SK-N-SH treated with all-trans-retinoic acid at 6 μM for 48 hours (cell line): Measurements from ENCODE around the gene ABCA13.

Source experiments
- BACH2 ChIP-seq: fragments of 250-450 bp; sonication (Bioruptor Pico); IDR thresholded peaks from 2 replicates; pipeline ENCODE4 v1.9.0; 2021; ENCODE audit warnings: mild to moderate bottlenecking, borderline replicate concordance
- PPARA ChIP-seq: fragments of 250-450 bp; sonication (Bioruptor Pico); IDR thresholded peaks from 2 replicates; pipeline ENCODE4 v1.5.0; 2020; ENCODE audit warnings: mild to moderate bottlenecking, borderline replicate concordance
- RARB ChIP-seq: fragments of 250-450 bp; sonication (Bioruptor Pico); IDR thresholded peaks from 2 replicates; pipeline ENCODE4 v1.8.0; 2021; ENCODE audit warnings: mild to moderate bottlenecking, moderate library complexity
- TCF4 ChIP-seq: fragments of 250-450 bp; sonication (Bioruptor Pico); IDR thresholded peaks from 2 replicates; pipeline ENCODE4 v1.8.0; 2021; ENCODE audit warnings: mild to moderate bottlenecking, moderate library complexity, borderline replicate concordance
- TOX ChIP-seq: fragments of 250-450 bp; sonication (Bioruptor Pico); IDR thresholded peaks from 2 replicates; pipeline ENCODE4 v1.8.0; 2021; ENCODE audit warnings: mild to moderate bottlenecking, moderate library complexity, borderline replicate concordance
- ZFP30 ChIP-seq: fragments of 450-650 bp; formaldehyde crosslinking; IDR thresholded peaks from 2 replicates; pipeline ENCODE4 v1.5.0; 2022; ENCODE audit warnings: mild to moderate bottlenecking, moderate library complexity
- ZNF565 ChIP-seq: fragments of 450-650 bp; formaldehyde crosslinking; conservative IDR thresholded peaks from 2 replicates; pipeline ENCODE4 v1.5.0; 2020; ENCODE audit warnings: low read depth, mild to moderate bottlenecking, moderate library complexity
- TF ChIP-seq, protein P1 (sequence below): fragments of 250-450 bp; sonication (Bioruptor Pico); IDR thresholded peaks from 2 replicates; pipeline ENCODE4 v1.8.0; 2020; ENCODE audit warnings: mild to moderate bottlenecking, moderate library complexity, borderline replicate concordance

GRCh38 chr7:48312151-48312550 is 140.9 kb downstream of the ABCA13 start:
- TF ChIP-seq ZNF565 (CRISPR knock-in tag), result no peak
- TF ChIP-seq TCF4, result no peak
- no peak for TF ChIP-seq PPARA
- TF ChIP-seq, protein P1, sequence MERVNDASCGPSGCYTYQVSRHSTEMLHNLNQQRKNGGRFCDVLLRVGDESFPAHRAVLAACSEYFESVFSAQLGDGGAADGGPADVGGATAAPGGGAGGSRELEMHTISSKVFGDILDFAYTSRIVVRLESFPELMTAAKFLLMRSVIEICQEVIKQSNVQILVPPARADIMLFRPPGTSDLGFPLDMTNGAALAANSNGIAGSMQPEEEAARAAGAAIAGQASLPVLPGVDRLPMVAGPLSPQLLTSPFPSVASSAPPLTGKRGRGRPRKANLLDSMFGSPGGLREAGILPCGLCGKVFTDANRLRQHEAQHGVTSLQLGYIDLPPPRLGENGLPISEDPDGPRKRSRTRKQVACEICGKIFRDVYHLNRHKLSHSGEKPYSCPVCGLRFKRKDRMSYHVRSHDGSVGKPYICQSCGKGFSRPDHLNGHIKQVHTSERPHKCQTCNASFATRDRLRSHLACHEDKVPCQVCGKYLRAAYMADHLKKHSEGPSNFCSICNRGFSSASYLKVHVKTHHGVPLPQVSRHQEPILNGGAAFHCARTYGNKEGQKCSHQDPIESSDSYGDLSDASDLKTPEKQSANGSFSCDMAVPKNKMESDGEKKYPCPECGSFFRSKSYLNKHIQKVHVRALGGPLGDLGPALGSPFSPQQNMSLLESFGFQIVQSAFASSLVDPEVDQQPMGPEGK (CRISPR knock-in tag), result no peak
- no peak for TF ChIP-seq BACH2 (CRISPR knock-in tag)
- no peak for TF ChIP-seq ZFP30
- TF ChIP-seq RARB (CRISPR knock-in tag), result no peak
- no peak for TF ChIP-seq TOX (CRISPR knock-in tag)
